Endothelial cell (in vitro differentiated cells): ENCODE results near the gene ECT2. TPM values are rescaled to one million over a fixed set of nuclear protein-coding genes. Genes with fewer than 3 reads are reported as not detected.
"Not testable (repeated sequence)": the region's sequence is repeated elsewhere in the genome, so short reads cannot be mapped to it uniquely, and the experiment has no call there.

Experiments
- DNase-seq: peaks from one replicate; pipeline ENCODE4 v3.0.0; 2021; ENCODE audit warnings: low spot score
- H3K27ac Mint-ChIP-seq: one replicate; pipeline ENCODE4 v1.8.0; 2021; ENCODE audit warnings: mixed read lengths, inconsistent platforms; ENCODE audit not compliant: unreplicated experiment
- H3K27me3 Mint-ChIP-seq: one replicate; pipeline ENCODE4 v1.8.0; 2021; ENCODE audit warnings: mild to moderate bottlenecking, moderate library complexity, mixed read lengths, inconsistent platforms; ENCODE audit not compliant: unreplicated experiment
- H3K36me3 Mint-ChIP-seq: one replicate; pipeline ENCODE4 v1.8.0; 2021; ENCODE audit warnings: mild to moderate bottlenecking, low read depth, mixed read lengths, inconsistent platforms; ENCODE audit not compliant: unreplicated experiment
- H3K4me1 Mint-ChIP-seq: one replicate; pipeline ENCODE4 v1.8.0; 2021; ENCODE audit warnings: mild to moderate bottlenecking, mixed read lengths, inconsistent platforms; ENCODE audit not compliant: unreplicated experiment
- H3K4me3 Mint-ChIP-seq: one replicate; pipeline ENCODE4 v1.8.0; 2021; ENCODE audit warnings: mild to moderate bottlenecking, mixed read lengths, inconsistent platforms; ENCODE audit not compliant: unreplicated experiment
- H3K9me3 Mint-ChIP-seq: one replicate; pipeline ENCODE4 v1.8.0; 2021; ENCODE audit warnings: mixed read lengths, inconsistent platforms; ENCODE audit not compliant: unreplicated experiment
- CTCF ChIP-seq: fragments of 200-600 bp; sonication (generic); IDR thresholded peaks from one replicate; pipeline ENCODE4 v1.5.0; 2021; ENCODE audit warnings: antibody characterized with exemption; ENCODE audit not compliant: unreplicated experiment
- total RNA-seq: library from RNA; stranded (reverse); fragmentation: NEBNext Ultra II Directional; extraction: Animal tissue kit (Norgen Biotek cat#: 25700); gene quantifications from one replicate; pipeline ENCODE4 v1.2.1, GENCODE V29; 2021; ENCODE audit not compliant: unreplicated experiment

The ECT2 gene
- total RNA-seq, 1 donor from 2014 or later = 18.0 TPM

GRCh38 chr3:172824229-172824628, 73.7 kb downstream of the ECT2 start:
- DNase-seq = no peak
- Mint-ChIP-seq H3K4me3 (no peak overlapping the region), H3K27me3 (peaks cover 6% of the 10 kb centered on the region), H3K36me3 (peaks cover 5% of the 10 kb centered on the region), H3K9me3 (no peaks in the 10 kb centered on the region), H3K27ac (no peak overlapping the region), H3K4me1 (no peaks in the 10 kb centered on the region)
- TF ChIP-seq CTCF = no peak

- H3K27me3 Mint-ChIP-seq, H3K36me3 Mint-ChIP-seq, DNase-seq, H3K27ac Mint-ChIP-seq, H3K4me1 Mint-ChIP-seq, H3K9me3 Mint-ChIP-seq, H3K4me3 Mint-ChIP-seq: not testable (repeated sequence)
Observed at GRCh38 chr3:172827231-172827630, 76.7 kb downstream of the ECT2 start.

- no peak for DNase-seq
- TF ChIP-seq CTCF = no peak
- H3K36me3 Mint-ChIP-seq = no peaks in the 10 kb centered on the region
- H3K27ac Mint-ChIP-seq = no peak overlapping the region
- no peak overlapping the region for H3K4me3 Mint-ChIP-seq
- H3K9me3 Mint-ChIP-seq = no peaks in the 10 kb centered on the region
- no peaks in the 10 kb centered on the region for H3K27me3 Mint-ChIP-seq
- no peaks in the 10 kb centered on the region for H3K4me1 Mint-ChIP-seq
Observed at GRCh38 chr3:172832983-172833382, 82.5 kb downstream of the ECT2 start.

- DNase-seq = peak; percentile 46
- H3K9me3 Mint-ChIP-seq = no peaks in the 10 kb centered on the region
- no peaks in the 10 kb centered on the region for H3K36me3 Mint-ChIP-seq
- peaks cover 2% of the 10 kb centered on the region for H3K27me3 Mint-ChIP-seq
- peaks cover 3% of the 10 kb centered on the region for H3K4me1 Mint-ChIP-seq
- no peak overlapping the region for H3K4me3 Mint-ChIP-seq
- peak; percentile 62 for TF ChIP-seq CTCF
- H3K27ac Mint-ChIP-seq = no peak overlapping the region
Observed at GRCh38 chr3:172836390-172836997, 86.0 kb downstream of the ECT2 start.

GRCh38 chr3:172839679-172840078, 89.2 kb downstream of the ECT2 start:
- H3K4me1 Mint-ChIP-seq = peaks cover 3% of the 10 kb centered on the region
- H3K27ac Mint-ChIP-seq = no peak overlapping the region
- no peak overlapping the region for H3K4me3 Mint-ChIP-seq
- no peaks in the 10 kb centered on the region for H3K36me3 Mint-ChIP-seq
- no peak for DNase-seq
- H3K9me3 Mint-ChIP-seq = no peaks in the 10 kb centered on the region
- H3K27me3 Mint-ChIP-seq = peaks cover 2% of the 10 kb centered on the region
- no peak for TF ChIP-seq CTCF
